ENCODE results near the gene PCID2. TPM values are rescaled to one million over a fixed set of nuclear protein-coding genes. Genes with fewer than 3 reads are reported as not detected.

PCID2 gene
- polyA plus RNA-seq, 1 of the 3 experiments (the other 2 are of a cell fraction), result 69.8 TPM

DNA sequence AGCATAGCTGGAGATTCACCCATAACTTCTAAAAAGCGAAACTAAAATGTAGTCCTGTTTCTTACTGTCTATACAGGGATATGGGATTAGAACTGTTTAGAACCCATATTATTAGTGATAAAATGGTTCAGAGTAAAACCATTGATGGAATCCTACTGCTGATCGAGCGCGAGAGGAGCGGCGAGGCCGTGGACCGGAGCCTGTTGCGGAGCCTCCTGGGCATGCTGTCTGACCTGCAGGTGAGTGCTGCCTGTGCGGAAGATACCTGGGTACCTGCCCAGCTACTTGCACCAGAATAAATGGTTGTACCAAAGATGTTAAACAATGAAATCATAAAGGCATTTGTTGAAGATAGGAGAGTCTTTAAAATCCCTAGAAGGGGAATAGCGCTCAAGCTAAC, 24.6 kb upstream of the PCID2 start:
- DNase-seq, result no peak
- H3K9ac ChIP-seq, result no peak overlapping the region
- ChIA-PET CTCF (interaction anchor here (1.0 kb wide), 1 partner anchor 161 kb away, joined by 3 read pairs; no protein-coding TSS in a partner anchor), POLR2A (interaction anchor here (0.6 kb wide), 1 partner anchor 10 kb away, joined by 5 read pairs; no protein-coding TSS in a partner anchor)
- H3K79me2 ChIP-seq (ENCODE audit: insufficient read depth), result peaks cover 5% of the 10 kb centered on the region; the same call in 1 of the 2 replicates
- no peaks in the 10 kb centered on the region; a peak in 1 of 4 replicates for H3K4me1 ChIP-seq (ENCODE audit: control insufficient read depth in 1 of 2, insufficient read depth in 2 of 2, low read depth in 1 of 2, low read length in 1 of 2)
- WGBS (ENCODE audit: low lambda C conversion rate), result over 99% methylated on average over 11 of the region's 11 CpGs
- TF ChIP-seq FOXM1 (IDR thresholded peaks at IDR 0.05; ENCODE audit: low read depth) (no peak), TCF12 (IDR thresholded peaks at IDR 0.05) (no peak), SIN3A (IDR thresholded peaks at IDR 0.05; ENCODE audit: borderline replicate concordance, low read depth, low read length) (no peak), USF2 (IDR thresholded peaks at IDR 0.05; ENCODE audit: borderline replicate concordance, low read depth, low read length) (no peak), SMC3 (IDR thresholded peaks at IDR 0.05; ENCODE audit: low read depth, low read length) (no peak), JUND (IDR thresholded peaks at IDR 0.05) (no peak), EP300 (IDR thresholded peaks at IDR 0.05; ENCODE audit: borderline replicate concordance in 1 of 2, low read depth in 1 of 2, low read length in 1 of 2) (no peak), GABPA (IDR thresholded peaks at IDR 0.05; ENCODE audit: low read depth) (no peak), RFX5 (IDR thresholded peaks at IDR 0.05; ENCODE audit: low read length) (no peak)
- TF ChIP-seq, protein P1, sequence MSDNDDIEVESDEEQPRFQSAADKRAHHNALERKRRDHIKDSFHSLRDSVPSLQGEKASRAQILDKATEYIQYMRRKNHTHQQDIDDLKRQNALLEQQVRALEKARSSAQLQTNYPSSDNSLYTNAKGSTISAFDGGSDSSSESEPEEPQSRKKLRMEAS (IDR thresholded peaks at IDR 0.05; ENCODE audit: low read depth), result no peak
- no peaks in the 10 kb centered on the region for H4K20me1 ChIP-seq (ENCODE audit: insufficient read depth)
- H2AFZ ChIP-seq (ENCODE audit: low read depth), result no peak overlapping the region
- H3K4me3 ChIP-seq (ENCODE audit: low read depth in 2 of 2, low read length in 1 of 2), result no peak overlapping the region
- no peaks in the 10 kb centered on the region for H3F3A ChIP-seq (replicated peaks; ENCODE audit: insufficient read depth)
- H3K9me3 ChIP-seq, result no peaks in the 10 kb centered on the region
- H3K27ac ChIP-seq (ENCODE audit: low read depth in 2 of 2, low read length in 1 of 2), result no peak overlapping the region
- no peak overlapping the region for H3K4me2 ChIP-seq
- H3K9me2 ChIP-seq, result no peaks in the 10 kb centered on the region
- H3K27me3 ChIP-seq (ENCODE audit: insufficient read depth), result no peaks in the 10 kb centered on the region
- H3K36me3 ChIP-seq (replicated peaks in 1 of 2; ENCODE audit: control insufficient read depth in 1 of 2, insufficient read depth in 2 of 2, low read length in 1 of 2), result peaks cover 21 to 62% of the 10 kb centered on the region in 2 experiments

GRCh38 chr13:113232208-113233003, 23.9 kb upstream of the PCID2 start:
- POLR2A ChIA-PET, result interaction anchor here (0.6 kb wide), 1 partner anchor 10 kb away, joined by 5 read pairs; no protein-coding TSS in a partner anchor
- H3K36me3 ChIP-seq (replicated peaks in 1 of 2; ENCODE audit: control insufficient read depth in 1 of 2, insufficient read depth in 2 of 2, low read length in 1 of 2), result peaks cover 15 to 60% of the 10 kb centered on the region in 2 experiments
- no peak for TF ChIP-seq SIN3A (IDR thresholded peaks at IDR 0.05; ENCODE audit: borderline replicate concordance, low read depth, low read length)
- TF ChIP-seq NRF1 (IDR thresholded peaks at IDR 0.05; ENCODE audit: low read depth, low read length), result no peak
- TF ChIP-seq GABPA (IDR thresholded peaks at IDR 0.05; ENCODE audit: low read depth), result no peak
- TF ChIP-seq RCOR1 (IDR thresholded peaks at IDR 0.05; ENCODE audit: low read length), result no peak
- no peak for TF ChIP-seq EZH2phosphoT487 (IDR thresholded peaks at IDR 0.05; ENCODE audit: borderline replicate concordance, low read depth)
- TF ChIP-seq ELF1 (IDR thresholded peaks at IDR 0.05), result no peak

More at GRCh38 chr13:113232208-113233003, 23.9 kb upstream of the PCID2 start:
- no peak overlapping the region for H2AFZ ChIP-seq (ENCODE audit: low read depth)
- peaks cover 10% of the 10 kb centered on the region; the same call in 1 of the 2 replicates for H3K79me2 ChIP-seq (ENCODE audit: insufficient read depth)
- no peaks in the 10 kb centered on the region for H3F3A ChIP-seq (replicated peaks; ENCODE audit: insufficient read depth)
- H3K27me3 ChIP-seq (ENCODE audit: insufficient read depth), result no peaks in the 10 kb centered on the region
- H3K4me2 ChIP-seq, result no peak overlapping the region
- CTCF ChIA-PET, result interaction anchor here (1.0 kb wide), 1 partner anchor 161 kb away, joined by 3 read pairs; no protein-coding TSS in a partner anchor
- no peak overlapping the region for H3K4me3 ChIP-seq (ENCODE audit: low read depth in 2 of 2, low read length in 1 of 2)
- H3K9me3 ChIP-seq, result no peaks in the 10 kb centered on the region
- no peak for DNase-seq
- H3K4me1 ChIP-seq (ENCODE audit: control insufficient read depth in 1 of 2, insufficient read depth in 2 of 2, low read depth in 1 of 2, low read length in 1 of 2), result no peaks in the 10 kb centered on the region; a peak in 1 of 4 replicates
- H4K20me1 ChIP-seq (ENCODE audit: insufficient read depth), result no peaks in the 10 kb centered on the region
- 79% methylated on average over 18 of the region's 18 CpGs for WGBS (ENCODE audit: low lambda C conversion rate)
- H3K9ac ChIP-seq, result no peak overlapping the region
- no peaks in the 10 kb centered on the region for H3K9me2 ChIP-seq
- no peak overlapping the region; a peak in 1 of 4 replicates for H3K27ac ChIP-seq (ENCODE audit: low read depth in 2 of 2, low read length in 1 of 2)

All from SK-N-SH (cell line).